ENCODE results near the gene UQCRC2. TPM values are rescaled to one million over a fixed set of nuclear protein-coding genes. Genes with fewer than 3 reads are reported as not detected.
"Not testable (repeated sequence)": the region's sequence is repeated elsewhere in the genome, so short reads cannot be mapped to it uniquely, and the experiment has no call there.

UQCRC2 gene
- polyA plus RNA-seq (2011; rRNA removed) (257 and 295 TPM in 2 replicates), polyA plus RNA-seq (2017; fragmentation: RNase III; extraction: RNeasy Plus Mini Kit Qiagen cat#74134 plus additional on column Dnase treatment) (233 to 253 TPM (median 237 TPM) in 3 replicates), polyA minus RNA-seq (2011; rRNA and poly(A)+ RNA removed) (239 and 246 TPM in 2 replicates)
- 156 and 179 TPM in 2 replicates for polyA plus RNA-seq (2012; cell fraction: cytosol; rRNA removed)
- polyA plus RNA-seq (2012; cell fraction: nucleus; rRNA removed): 110 and 153 TPM in 2 replicates

- Histone ChIP-seq H3K4me3 (peak within 1 kb of the TSS; percentile 66), H3K4me2 (peak within 1 kb of the TSS; percentile 96), H3K4me1 (peaks cover 22% of the 10 kb centered on the region), H3K9me3 (no peaks in the 10 kb centered on the region), H3K27ac (peak within 1 kb of the TSS; percentile 93 to 95)
- peak; percentile 96 to 98 for ATAC-seq
- POLR2A ChIA-PET: interaction anchor here (0.5 to 2.2 kb wide), 4 partner anchors 38 to 238 kb away, joined by 3 to 7 read pairs (median 3); no protein-coding TSS in a partner anchor
- peak; percentile 94 to 96 for DNase-seq (ENCODE audit: low read depth in 1 of 2, low spot score in 1 of 2)
- TF ChIP-seq E2F6 (IDR thresholded peaks at IDR 0.05; ENCODE audit: borderline replicate concordance, low read depth) (peak; percentile 60; the same call in 1 of the 2 replicates), MYC (IDR thresholded peaks at IDR 0.05; ENCODE audit: borderline replicate concordance, low read length) (peak; percentile 50), POLR2A (IDR thresholded peaks at IDR 0.05; ENCODE audit: low read length) (peak; percentile 73), GATA3 (IDR thresholded peaks at IDR 0.05; ENCODE audit: borderline replicate concordance) (peak; percentile 75), HDAC2 (IDR thresholded peaks at IDR 0.05) (peak; percentile 57; the same call in 1 of the 2 replicates), RARB (CRISPR knock-in tag; IDR thresholded peaks at IDR 0.05) (0 out of 2 replicates have a peak, but pooled peaks have one; percentile 34), JUN (IDR thresholded peaks at IDR 0.05) (peak; percentile 50 to 90; a peak in 4 of 5 replicates), POLR2AphosphoS2 (conservative IDR thresholded peaks at IDR 0.05; ENCODE audit: low read length) (no peak), EHMT2 (IDR thresholded peaks at IDR 0.05; ENCODE audit: low read depth) (no peak), MAZ (IDR thresholded peaks at IDR 0.05; ENCODE audit: borderline replicate concordance, low read depth, low read length) (peak; percentile 25; the same call in 1 of the 2 replicates), PBX3 (IDR thresholded peaks at IDR 0.05) (no peak), PHF8 (IDR thresholded peaks at IDR 0.05; ENCODE audit: borderline replicate concordance, low read depth) (peak; percentile 98), BHLHE40 (IDR thresholded peaks at IDR 0.05; ENCODE audit: low read depth, low read length) (peak; percentile 88)
- TF ChIP-seq, protein P1, sequence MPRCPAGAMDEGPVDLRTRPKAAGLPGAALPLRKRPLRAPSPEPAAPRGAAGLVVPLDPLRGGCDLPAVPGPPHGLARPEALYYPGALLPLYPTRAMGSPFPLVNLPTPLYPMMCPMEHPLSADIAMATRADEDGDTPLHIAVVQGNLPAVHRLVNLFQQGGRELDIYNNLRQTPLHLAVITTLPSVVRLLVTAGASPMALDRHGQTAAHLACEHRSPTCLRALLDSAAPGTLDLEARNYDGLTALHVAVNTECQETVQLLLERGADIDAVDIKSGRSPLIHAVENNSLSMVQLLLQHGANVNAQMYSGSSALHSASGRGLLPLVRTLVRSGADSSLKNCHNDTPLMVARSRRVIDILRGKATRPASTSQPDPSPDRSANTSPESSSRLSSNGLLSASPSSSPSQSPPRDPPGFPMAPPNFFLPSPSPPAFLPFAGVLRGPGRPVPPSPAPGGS (IDR thresholded peaks at IDR 0.05): peak; percentile 61; the same call in 2 of the 3 replicates
- TF ChIP-seq, protein P2, sequence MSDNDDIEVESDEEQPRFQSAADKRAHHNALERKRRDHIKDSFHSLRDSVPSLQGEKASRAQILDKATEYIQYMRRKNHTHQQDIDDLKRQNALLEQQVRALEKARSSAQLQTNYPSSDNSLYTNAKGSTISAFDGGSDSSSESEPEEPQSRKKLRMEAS (IDR thresholded peaks at IDR 0.05): peak; percentile 71; the same call in 1 of the 2 replicates
- FAIRE-seq: no peak
- CTCF ChIA-PET: interaction anchor here (0.6 to 1.5 kb wide), 9 partner anchors 11 to 254 kb away, joined by 3 to 4 read pairs (median 3); no protein-coding TSS in a partner anchor
- WGBS (ENCODE audit: missing lambda C conversion rate): under 1% methylated on average over 38 of the region's 41 CpGs
Measured at GRCh38 chr16:21952793-21953540, at the start of gene UQCRC2. TSS of gene UQCRC2 (plus strand) at chr16:21953361. CDS start at chr16:21953424, 63 bp downstream.

DNA sequence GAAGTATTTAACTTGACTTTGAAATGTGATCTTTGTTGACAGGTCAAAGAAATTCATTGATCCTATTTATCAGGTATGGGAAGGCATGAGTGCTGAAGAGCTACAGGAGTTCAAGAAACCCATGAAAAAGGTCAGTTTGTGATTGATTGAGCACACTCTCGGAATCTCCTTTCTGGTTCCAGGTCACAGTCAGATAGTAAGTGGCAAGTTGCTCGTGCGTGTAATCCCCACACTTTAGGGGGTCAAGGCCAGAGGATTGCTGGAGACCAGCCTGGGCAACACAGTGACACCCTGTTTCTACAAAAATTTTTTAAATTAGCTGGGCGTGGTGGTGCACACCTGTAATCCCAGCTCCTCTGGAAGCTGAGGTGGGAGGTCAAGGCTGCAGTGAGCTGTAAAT, 20.5 kb upstream of the UQCRC2 start:
- DNase-seq (ENCODE audit: low read depth in 1 of 2, low spot score in 1 of 2); H3K27ac ChIP-seq; FAIRE-seq; H3K9me3 ChIP-seq; ATAC-seq; H3K4me3 ChIP-seq; H3K4me2 ChIP-seq; POLR2A ChIA-PET: not testable (repeated sequence)
- 86% methylated on average over 3 of the region's 4 CpGs for WGBS (ENCODE audit: missing lambda C conversion rate)
- H3K4me1 ChIP-seq: peaks cover 13% of the 10 kb centered on the region
- CTCF ChIA-PET: interaction anchor here (0.7 kb wide), 1 partner anchor 234 kb away, joined by 3 read pairs; no protein-coding TSS in a partner anchor

DNA sequence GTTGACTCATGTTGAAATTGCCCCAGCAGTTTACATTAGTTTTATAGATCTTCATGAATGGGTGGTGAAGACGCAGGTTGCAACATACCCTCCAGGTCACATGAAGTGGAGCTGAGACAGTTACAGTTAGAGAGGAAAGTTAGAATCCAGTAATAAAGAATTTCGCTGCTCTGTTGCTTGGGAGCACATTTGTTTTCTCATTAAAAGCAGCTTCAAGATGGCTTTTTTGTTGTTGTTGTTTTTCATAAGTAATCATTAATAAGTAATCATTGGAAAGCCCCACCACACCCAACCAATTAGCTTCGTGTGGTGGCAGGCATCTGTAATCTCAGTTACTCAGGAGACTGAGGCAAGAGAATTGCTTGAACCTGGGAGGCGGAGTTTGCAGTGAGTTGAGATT, 19.8 kb upstream of the UQCRC2 start:
- H3K9me3 ChIP-seq; CTCF ChIA-PET; DNase-seq (ENCODE audit: low read depth in 1 of 2, low spot score in 1 of 2); POLR2A ChIA-PET; FAIRE-seq; ATAC-seq; H3K4me3 ChIP-seq; H3K27ac ChIP-seq: not testable (repeated sequence)
- peaks cover 17% of the 10 kb centered on the region for H3K4me1 ChIP-seq
- WGBS (ENCODE audit: missing lambda C conversion rate): 51% methylated on average over 4 of the region's 4 CpGs
- H3K4me2 ChIP-seq: 0 out of 3 replicates have a peak overlapping the region, but pooled peaks have one; percentile 28
